GM12878 (cell line): Measurements from ENCODE around the gene ITGA4. TPM values are rescaled to one million over a fixed set of nuclear protein-coding genes. Genes with fewer than 3 reads are reported as not detected.

ENCODE experiments used
- ASH2L ChIP-seq: fragments of 300-600, 200-600 bp; sonication (generic); IDR thresholded peaks from 2 replicates; pipeline ENCODE4 v1.6.1; 2017; ENCODE audit warnings: low read depth, mild to moderate bottlenecking, borderline replicate concordance
- ATF7 ChIP-seq: fragments of 450-650 bp; IDR thresholded peaks from 2 replicates; pipeline ENCODE4 v1.6.1; 2016; ENCODE audit warnings: low read depth, mild to moderate bottlenecking
- BRCA1 ChIP-seq: IDR thresholded peaks from 2 replicates; pipeline ENCODE4 v1.6.1; 2011; ENCODE audit warnings: low read depth, low read length, improper control_type of control experiment
- DPF2 ChIP-seq: fragments of 450-650 bp; IDR thresholded peaks from 2 replicates; pipeline ENCODE4 v1.6.1; 2017; ENCODE audit warnings: mild to moderate bottlenecking
- EED ChIP-seq: sonication (generic); IDR thresholded peaks from 2 replicates; pipeline ENCODE4 v1.6.1; 2016; ENCODE audit warnings: antibody characterized with exemption, low read depth
- EGR1 ChIP-seq, 2 experiments: IDR thresholded peaks; 1 replicate in 1 of 2; 2 replicates in 1 of 2; pipeline ENCODE4 v1.6.1; 2011 to 2012; ENCODE audit warnings: low read depth in 2 of 2, low read length in 2 of 2, borderline replicate concordance in 1 of 2, mild to moderate bottlenecking in 1 of 2, moderate library complexity in 1 of 2
- EP300 ChIP-seq, 2 experiments: fragments of 150-350 bp in 1 of 2; IDR thresholded peaks; 2 replicates each; pipeline ENCODE4 v1.6.1; 2011 to 2012; ENCODE audit warnings: low read depth in 2 of 2, low read length in 2 of 2, borderline replicate concordance in 1 of 2, improper control_type of control experiment in 1 of 2, inconsistent platforms in 1 of 2; ENCODE audit not compliant: control insufficient read depth in 1 of 2
- HDAC6 ChIP-seq: fragments of 200-600 bp; sonication (generic); IDR thresholded peaks from one replicate; pipeline ENCODE4 v1.8.0; 2017; ENCODE audit warnings: antibody characterized with exemption; ENCODE audit not compliant: unreplicated experiment
- KAT2A ChIP-seq: conservative IDR thresholded peaks from 2 replicates; pipeline ENCODE4 v1.6.1; 2011; ENCODE audit warnings: low read depth, low read length; ENCODE audit not compliant: control insufficient read depth
- MEF2A ChIP-seq: IDR thresholded peaks from 2 replicates; pipeline ENCODE4 v1.6.1; 2011; ENCODE audit warnings: low read depth, mild to moderate bottlenecking, low read length, moderate library complexity; ENCODE audit not compliant: insufficient read depth
- MTA2 ChIP-seq: fragments of 450-650 bp; IDR thresholded peaks from 2 replicates; pipeline ENCODE4 v1.6.1; 2016; ENCODE audit warnings: low read depth, mild to moderate bottlenecking, moderate library complexity
- MYC ChIP-seq: IDR thresholded peaks from 2 replicates; pipeline ENCODE4 v1.6.1; 2011; ENCODE audit warnings: mild to moderate bottlenecking, low read length, moderate library complexity, inconsistent platforms; ENCODE audit not compliant: insufficient read depth, insufficient replicate concordance, insufficient read length, severe bottlenecking
- PAX5 ChIP-seq: IDR thresholded peaks from 2 replicates; pipeline ENCODE4 v1.6.1; 2011; ENCODE audit warnings: low read depth, low read length, borderline replicate concordance
- PAX8 ChIP-seq: fragments of 450-650 bp; IDR thresholded peaks from 2 replicates; pipeline ENCODE4 v1.6.1; 2017; ENCODE audit warnings: mild to moderate bottlenecking, moderate library complexity
- PML ChIP-seq: IDR thresholded peaks from 2 replicates; pipeline ENCODE4 v1.6.1; 2012; ENCODE audit warnings: low read length, inconsistent platforms
- POLR2A ChIP-seq: IDR thresholded peaks from 2 replicates; pipeline ENCODE4 v1.6.1; 2011; ENCODE audit warnings: low read depth, mild to moderate bottlenecking, low read length
- RELA ChIP-seq: fragments of 450-650 bp; IDR thresholded peaks from 2 replicates; pipeline ENCODE4 v1.8.0; 2014; ENCODE audit warnings: borderline replicate concordance; ENCODE audit not compliant: partially characterized antibody
- SIX5 ChIP-seq: IDR thresholded peaks from 2 replicates; pipeline ENCODE4 v1.6.1; 2011; ENCODE audit warnings: mild to moderate bottlenecking, low read depth, low read length, moderate library complexity; ENCODE audit not compliant: severe bottlenecking
- SUPT20H ChIP-seq: IDR thresholded peaks from 2 replicates; pipeline ENCODE4 v1.6.1; 2011; ENCODE audit warnings: low read depth, mild to moderate bottlenecking, low read length, moderate library complexity, borderline replicate concordance; ENCODE audit not compliant: control insufficient read depth
- TARDBP ChIP-seq: IDR thresholded peaks from 2 replicates; pipeline ENCODE4 v1.6.1; 2016; ENCODE audit warnings: borderline replicate concordance
- TCF12 ChIP-seq: IDR thresholded peaks from 2 replicates; pipeline ENCODE4 v1.6.1; 2011; ENCODE audit warnings: low read depth, mild to moderate bottlenecking, low read length
- TCF3 ChIP-seq: IDR thresholded peaks from 2 replicates; pipeline ENCODE4 v1.6.1; 2012; ENCODE audit warnings: low read depth, mild to moderate bottlenecking, low read length, borderline replicate concordance; ENCODE audit not compliant: insufficient read depth
- ZBED1 ChIP-seq: IDR thresholded peaks from 2 replicates; pipeline ENCODE4 v1.6.1; 2016; ENCODE audit warnings: borderline replicate concordance
- ZNF207 ChIP-seq: fragments of 450-650 bp; IDR thresholded peaks from 2 replicates; pipeline ENCODE4 v1.6.1; 2014; ENCODE audit warnings: antibody characterized with exemption, mild to moderate bottlenecking, borderline replicate concordance
- ZNF217 ChIP-seq: fragments of 450-650 bp; IDR thresholded peaks from 2 replicates; pipeline ENCODE4 v1.6.1; 2017; ENCODE audit warnings: antibody characterized with exemption, mild to moderate bottlenecking
- ZNF24 ChIP-seq: fragments of 450-650 bp; IDR thresholded peaks from 2 replicates; pipeline ENCODE4 v1.6.1; 2017; ENCODE audit warnings: antibody characterized with exemption, mild to moderate bottlenecking
- ZNF622 ChIP-seq: fragments of 450-650 bp; IDR thresholded peaks from 2 replicates; pipeline ENCODE4 v1.6.1; 2017; ENCODE audit warnings: mild to moderate bottlenecking, inconsistent platforms
- polyA plus RNA-seq, 11 experiments: library from polyadenylated mRNA; depleted of rRNA in 4 of 11; unstranded in 6 of 11; stranded (reverse) in 5 of 11; fragments of >200 nt; fragmentation: Nextera tagmentation in 4 of 11; fragmentation: Illumina TruSeq in 1 of 11; extraction: Ambion mirVana in 4 of 11; extraction: Trizol in 1 of 11; gene quantifications; 1 replicate in 1 of 11; 2 replicates in 10 of 11; pipeline versions ENCODE4 v1.2.1 to v1.2.3, GENCODE V29; 2011 to 2016; ENCODE audit warnings: inconsistent platforms in 2 of 11, missing spikeins in 2 of 11, low read depth in 1 of 11
- total RNA-seq, 4 experiments: library from RNA; depleted of rRNA in 3 of 4; stranded (reverse); fragments of >200 nt in 3 of 4; fragmentation: Illumina TruSeq in 1 of 4; extraction: Trizol in 1 of 4; gene quantifications; 2 replicates each; pipeline versions ENCODE4 v1.2.1 to v1.2.3, GENCODE V29; 2013 to 2021
- TF ChIP-seq, protein P1 (sequence below): fragments of 450-650 bp; conservative IDR thresholded peaks from 2 replicates; pipeline ENCODE4 v1.6.1; 2017; ENCODE audit warnings: mild to moderate bottlenecking, moderate library complexity
- TF ChIP-seq, protein P2 (sequence below): IDR thresholded peaks from 2 replicates; pipeline ENCODE4 v1.6.1; 2011; ENCODE audit warnings: low read depth, mild to moderate bottlenecking, low read length, moderate library complexity, borderline replicate concordance; ENCODE audit errors: extremely low read depth
- TF ChIP-seq, protein P3 (sequence below): IDR thresholded peaks from 2 replicates; pipeline ENCODE4 v1.6.1; 2012; ENCODE audit warnings: low read depth, low read length, improper control_type of control experiment

Gene ITGA4
- total and polyA plus RNA-seq, 10 of the 15 experiments (the other 5 are each of a cell fraction or from before 2014, with no cell fraction given), result 12.4 to 87.9 (median 63.5) TPM

DNA sequence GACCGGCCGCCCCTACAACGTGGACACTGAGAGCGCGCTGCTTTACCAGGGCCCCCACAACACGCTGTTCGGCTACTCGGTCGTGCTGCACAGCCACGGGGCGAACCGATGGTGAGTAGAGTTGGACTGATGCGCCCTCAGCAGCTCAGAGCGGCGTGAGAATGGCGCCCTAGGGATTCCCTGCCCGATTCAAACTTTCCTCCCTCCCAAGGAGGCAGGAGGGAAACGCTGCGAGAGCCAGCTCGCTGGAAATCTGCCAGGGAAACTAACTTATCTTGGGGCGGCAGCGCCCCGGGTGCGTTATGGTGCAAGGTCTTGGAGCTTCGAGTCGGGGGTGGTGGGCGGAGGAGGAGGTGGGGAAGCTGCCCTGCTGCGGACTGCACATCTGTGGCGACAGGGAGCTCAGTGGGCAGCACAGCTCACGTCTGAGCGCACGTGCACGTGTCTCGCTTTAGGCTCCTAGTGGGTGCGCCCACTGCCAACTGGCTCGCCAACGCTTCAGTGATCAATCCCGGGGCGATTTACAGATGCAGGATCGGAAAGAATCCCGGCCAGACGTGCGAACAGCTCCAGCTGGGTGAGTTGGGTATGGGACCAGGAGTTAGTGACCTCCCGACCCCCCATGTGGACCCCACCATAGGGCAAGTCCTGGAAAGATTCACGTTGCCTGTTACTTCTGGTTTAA, 697 bp downstream of the ITGA4 start (continued):
- no peak for TF ChIP-seq ZNF207
- TF ChIP-seq DPF2, result no peak
- no peak for TF ChIP-seq ZNF622
- TF ChIP-seq TARDBP, result no peak
- TF ChIP-seq, protein P1, sequence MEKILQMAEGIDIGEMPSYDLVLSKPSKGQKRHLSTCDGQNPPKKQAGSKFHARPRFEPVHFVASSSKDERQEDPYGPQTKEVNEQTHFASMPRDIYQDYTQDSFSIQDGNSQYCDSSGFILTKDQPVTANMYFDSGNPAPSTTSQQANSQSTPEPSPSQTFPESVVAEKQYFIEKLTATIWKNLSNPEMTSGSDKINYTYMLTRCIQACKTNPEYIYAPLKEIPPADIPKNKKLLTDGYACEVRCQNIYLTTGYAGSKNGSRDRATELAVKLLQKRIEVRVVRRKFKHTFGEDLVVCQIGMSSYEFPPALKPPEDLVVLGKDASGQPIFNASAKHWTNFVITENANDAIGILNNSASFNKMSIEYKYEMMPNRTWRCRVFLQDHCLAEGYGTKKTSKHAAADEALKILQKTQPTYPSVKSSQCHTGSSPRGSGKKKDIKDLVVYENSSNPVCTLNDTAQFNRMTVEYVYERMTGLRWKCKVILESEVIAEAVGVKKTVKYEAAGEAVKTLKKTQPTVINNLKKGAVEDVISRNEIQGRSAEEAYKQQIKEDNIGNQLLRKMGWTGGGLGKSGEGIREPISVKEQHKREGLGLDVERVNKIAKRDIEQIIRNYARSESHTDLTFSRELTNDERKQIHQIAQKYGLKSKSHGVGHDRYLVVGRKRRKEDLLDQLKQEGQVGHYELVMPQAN, result peak; percentile 50; the same call in 1 of the 2 replicates
- TF ChIP-seq EP300 (IDR thresholded peaks at IDR 0.05; ENCODE audit: borderline replicate concordance in 1 of 2, control insufficient read depth in 1 of 2, low read depth in 2 of 2, low read length in 2 of 2), result no peak
- TF ChIP-seq, protein P2, sequence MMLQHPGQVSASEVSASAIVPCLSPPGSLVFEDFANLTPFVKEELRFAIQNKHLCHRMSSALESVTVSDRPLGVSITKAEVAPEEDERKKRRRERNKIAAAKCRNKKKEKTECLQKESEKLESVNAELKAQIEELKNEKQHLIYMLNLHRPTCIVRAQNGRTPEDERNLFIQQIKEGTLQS, result no peak
- peak; percentile 63 for TF ChIP-seq MYC
- TF ChIP-seq, protein P3, sequence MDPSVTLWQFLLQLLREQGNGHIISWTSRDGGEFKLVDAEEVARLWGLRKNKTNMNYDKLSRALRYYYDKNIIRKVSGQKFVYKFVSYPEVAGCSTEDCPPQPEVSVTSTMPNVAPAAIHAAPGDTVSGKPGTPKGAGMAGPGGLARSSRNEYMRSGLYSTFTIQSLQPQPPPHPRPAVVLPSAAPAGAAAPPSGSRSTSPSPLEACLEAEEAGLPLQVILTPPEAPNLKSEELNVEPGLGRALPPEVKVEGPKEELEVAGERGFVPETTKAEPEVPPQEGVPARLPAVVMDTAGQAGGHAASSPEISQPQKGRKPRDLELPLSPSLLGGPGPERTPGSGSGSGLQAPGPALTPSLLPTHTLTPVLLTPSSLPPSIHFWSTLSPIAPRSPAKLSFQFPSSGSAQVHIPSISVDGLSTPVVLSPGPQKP, result no peak
- no peak for TF ChIP-seq TCF12
- TF ChIP-seq PAX5, result peak; percentile 37; the same call in 1 of the 2 replicates
- TF ChIP-seq ASH2L, result no peak
- no peak for TF ChIP-seq HDAC6
- TF ChIP-seq PML, result no peak
- TF ChIP-seq SIX5, result no peak
- TF ChIP-seq ZNF217, result no peak
- TF ChIP-seq EGR1 (IDR thresholded peaks at IDR 0.05; ENCODE audit: borderline replicate concordance in 1 of 2, low read depth in 2 of 2, low read length in 2 of 2), result peak in 1 of 2 experiments; percentile 70; a peak in 2 of 3 replicates
- TF ChIP-seq POLR2A, result peak; percentile 83
- no peak for TF ChIP-seq ATF7
- TF ChIP-seq SUPT20H, result no peak
- TF ChIP-seq RELA, result no peak
- no peak for TF ChIP-seq BRCA1
- no peak for TF ChIP-seq TCF3
- TF ChIP-seq ZNF24, result no peak
- no peak for TF ChIP-seq KAT2A
- TF ChIP-seq ZBED1, result no peak; the same call in 1 of the 2 replicates
- no peak; the same call in 1 of the 2 replicates for TF ChIP-seq EED
- no peak for TF ChIP-seq MEF2A
- no peak for TF ChIP-seq PAX8
- no peak for TF ChIP-seq MTA2
